HG02759 (cell line): ENCODE measurements around the gene WWC2.
"Not testable (repeated sequence)": the region's sequence is repeated elsewhere in the genome, so short reads cannot be mapped to it uniquely, and the experiment has no call there.

Experiments
- ATAC-seq: cut with Tn5 transposase; IDR thresholded peaks from one replicate; pipeline ENCODE4 v1.9.1; 2021; ENCODE audit warnings: mild to moderate bottlenecking, moderate library complexity; ENCODE audit not compliant: unreplicated experiment

The WWC2 gene

DNA sequence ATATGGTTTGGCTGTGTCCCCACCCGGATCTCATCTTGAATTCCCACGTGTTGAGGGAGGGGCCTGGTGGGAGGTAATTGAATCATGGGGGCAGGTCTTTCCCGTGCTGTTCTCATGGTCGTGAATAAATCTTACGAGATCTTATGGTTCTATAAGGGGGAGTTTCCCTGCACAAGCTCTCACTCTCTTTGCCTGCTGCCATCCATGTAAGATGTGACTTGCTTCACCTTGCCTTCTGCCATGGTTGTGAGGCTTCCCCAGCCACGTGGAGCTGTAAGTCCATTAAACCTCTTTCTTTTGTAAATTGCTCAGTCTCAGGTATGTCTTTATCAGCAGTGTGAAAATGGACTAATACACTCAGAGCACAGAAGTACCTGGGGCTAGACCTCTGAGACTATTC, 227.3 kb downstream of the WWC2 start:
- not testable (repeated sequence) for ATAC-seq

GRCh38 chr4:183326853-183327252, 227.8 kb downstream of the WWC2 start:
- ATAC-seq, result peak; percentile 53

DNA sequence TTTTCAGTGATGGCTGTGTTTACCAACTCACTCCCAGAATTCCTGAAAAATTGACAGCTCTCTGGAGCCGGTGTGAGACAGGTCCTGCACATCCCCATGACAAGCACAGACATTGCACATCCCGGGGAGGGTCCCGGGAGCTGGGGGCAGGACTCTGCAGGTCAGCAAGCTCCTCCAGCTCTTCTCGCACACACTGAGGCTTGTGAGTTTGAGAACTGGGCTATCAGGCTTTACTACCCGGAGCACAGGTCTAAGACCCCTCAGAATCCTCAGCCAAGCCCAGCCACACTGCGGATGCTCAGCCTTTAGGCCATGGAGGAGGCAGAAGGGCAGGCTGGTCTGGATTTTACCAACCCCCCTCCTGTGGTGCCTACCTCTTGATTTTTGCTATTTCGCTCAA, 228.8 kb downstream of the WWC2 start:
- ATAC-seq, result no peak

DNA sequence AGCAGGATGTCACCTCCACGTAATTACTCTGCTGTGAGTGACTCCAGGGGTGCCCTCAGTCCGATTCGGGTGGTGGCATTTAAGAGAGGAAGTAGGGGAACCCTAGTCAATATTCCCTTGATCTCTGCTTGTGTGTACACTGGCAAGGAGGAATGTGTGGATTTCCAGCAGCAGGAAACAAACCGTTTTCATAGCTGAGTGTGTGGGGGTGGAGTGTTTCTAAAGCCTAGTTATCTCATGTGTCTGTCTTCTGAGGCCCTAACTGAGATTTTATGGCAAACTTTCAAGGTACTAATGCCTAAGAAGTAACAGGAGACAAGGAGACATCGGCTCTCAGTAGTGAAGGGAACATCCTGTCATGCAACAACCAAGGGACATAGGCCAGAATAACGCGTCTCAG, 229.8 kb downstream of the WWC2 start:
- ATAC-seq, result no peak

DNA sequence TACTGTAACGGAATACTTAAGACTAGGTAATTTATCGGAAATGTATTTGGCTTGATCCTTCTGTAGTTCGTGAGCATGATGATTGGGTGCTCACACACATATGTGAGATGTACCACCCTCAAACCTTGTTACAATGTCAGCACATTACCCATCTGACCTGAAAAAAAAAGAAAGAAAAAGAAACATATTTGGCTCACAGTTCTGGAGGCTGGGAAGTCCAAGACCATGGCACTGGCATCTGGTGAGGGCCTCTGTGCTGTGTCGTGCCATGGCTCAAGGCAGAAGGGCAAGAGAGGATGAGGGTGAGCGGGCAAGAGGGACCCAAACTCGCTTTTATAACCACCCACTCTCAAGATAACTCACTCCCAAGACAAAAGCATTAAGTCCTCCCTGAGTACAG, 230.2 kb downstream of the WWC2 start:
- ATAC-seq, result no peak

DNA sequence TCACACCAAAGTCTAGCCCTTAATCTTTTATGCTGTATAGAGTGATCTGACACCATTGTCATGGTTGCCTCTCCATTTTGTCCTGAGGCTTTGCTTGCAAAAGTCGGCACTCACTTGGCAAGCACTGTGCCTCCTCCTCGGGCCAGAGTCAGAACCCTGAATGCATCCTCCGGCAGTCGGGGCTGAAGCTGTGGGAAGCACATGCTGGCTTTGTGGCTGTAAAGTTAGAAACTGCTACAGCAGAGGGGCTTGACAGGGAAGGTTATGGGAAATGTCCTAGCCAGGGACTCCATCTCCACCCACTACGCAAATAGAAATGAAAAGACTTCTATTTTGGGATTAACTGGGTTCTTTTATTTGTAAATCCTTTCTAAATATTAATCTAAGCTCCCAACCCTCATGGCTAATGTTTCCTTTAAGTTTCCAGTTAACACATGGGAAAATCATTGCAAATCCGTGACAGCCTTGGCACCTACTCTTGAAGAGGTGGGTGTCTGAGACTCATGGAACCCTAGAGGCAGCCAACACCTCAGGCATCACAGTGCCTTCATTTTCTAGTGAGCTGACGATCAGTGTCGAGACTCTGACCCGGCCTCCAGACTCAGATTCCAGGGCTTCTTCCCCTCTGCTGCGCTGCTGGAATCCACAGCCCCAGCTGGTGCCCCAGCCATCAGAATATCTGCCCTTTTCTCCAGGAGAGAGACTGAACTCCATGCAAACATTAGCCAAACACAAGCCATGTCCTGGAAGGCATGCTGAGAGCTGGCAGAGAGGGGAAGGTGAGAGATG, 231.1 kb downstream of the WWC2 start:
- ATAC-seq, result no peak

GRCh38 chr4:183330841-183331240, 231.8 kb downstream of the WWC2 start:
- no peak for ATAC-seq

GRCh38 chr4:183332447-183332846, 233.4 kb downstream of the WWC2 start:
- no peak for ATAC-seq

DNA sequence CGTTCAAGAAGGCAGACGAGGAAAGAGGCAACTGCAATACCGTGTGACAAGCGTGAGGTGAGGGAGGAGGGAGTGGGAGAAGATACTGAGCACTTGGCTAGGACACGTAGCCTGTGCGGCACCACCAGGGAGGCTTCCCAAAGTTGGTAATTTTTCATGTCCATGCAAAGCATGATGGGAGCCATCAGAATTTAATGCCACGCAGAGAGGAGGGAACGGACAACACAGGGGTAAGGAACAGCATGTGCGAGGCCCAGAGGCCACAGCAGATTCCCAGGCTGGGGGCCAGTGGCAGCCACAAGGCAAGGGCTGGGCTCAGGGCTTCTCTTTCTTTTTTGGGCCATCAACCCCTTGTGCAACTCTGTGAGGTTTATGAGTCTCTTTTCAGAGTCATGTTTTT, 234.1 kb downstream of the WWC2 start:
- no peak for ATAC-seq

DNA sequence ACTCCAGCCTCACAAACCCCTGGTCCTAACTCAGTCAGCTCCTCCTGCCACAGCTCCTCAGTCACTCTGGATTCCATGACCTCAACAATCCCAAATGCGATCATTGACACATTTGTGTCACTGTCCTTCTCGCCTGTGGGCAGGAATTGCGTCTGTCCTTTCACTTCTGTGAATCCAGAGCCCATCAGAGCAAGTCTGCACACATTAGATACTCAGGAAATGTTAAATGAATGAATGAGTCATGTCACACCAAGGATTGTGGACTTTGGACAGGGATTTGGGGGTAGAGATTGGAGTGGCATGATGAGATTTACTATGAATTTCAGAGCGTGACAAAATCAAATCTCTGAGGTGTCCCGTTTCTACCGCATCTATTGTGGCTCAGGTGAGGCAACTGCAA, 234.9 kb downstream of the WWC2 start:
- ATAC-seq, result no peak

GRCh38 chr4:183335369-183335940, 236.4 kb downstream of the WWC2 start:
- ATAC-seq, result no peak

DNA sequence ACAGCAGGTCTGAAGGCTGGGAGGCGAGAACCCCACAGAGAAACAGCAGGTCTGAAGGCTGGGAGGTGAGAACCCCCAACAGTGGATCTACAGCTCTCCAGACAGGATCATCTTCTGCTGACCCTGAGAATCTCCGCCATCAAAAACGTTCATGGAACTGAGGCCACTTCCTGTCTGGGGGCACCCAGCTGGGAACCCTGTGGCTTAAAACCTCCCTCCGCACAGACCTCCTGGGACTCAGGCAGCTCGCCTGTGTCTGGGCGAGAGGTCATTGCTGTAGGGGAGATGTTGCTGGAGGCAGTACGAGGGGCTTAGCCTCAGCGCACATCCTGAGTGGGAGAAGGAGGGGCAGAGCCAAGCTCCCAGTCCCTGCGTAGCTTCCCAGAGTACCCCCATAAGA, 238.3 kb downstream of the WWC2 start:
- no peak for ATAC-seq

GRCh38 chr4:183337833-183338232, 238.8 kb downstream of the WWC2 start:
- ATAC-seq, result no peak

- peak; percentile 54 for ATAC-seq
Measured at GRCh38 chr4:183342541-183343533, 243.8 kb downstream of the WWC2 start.

DNA sequence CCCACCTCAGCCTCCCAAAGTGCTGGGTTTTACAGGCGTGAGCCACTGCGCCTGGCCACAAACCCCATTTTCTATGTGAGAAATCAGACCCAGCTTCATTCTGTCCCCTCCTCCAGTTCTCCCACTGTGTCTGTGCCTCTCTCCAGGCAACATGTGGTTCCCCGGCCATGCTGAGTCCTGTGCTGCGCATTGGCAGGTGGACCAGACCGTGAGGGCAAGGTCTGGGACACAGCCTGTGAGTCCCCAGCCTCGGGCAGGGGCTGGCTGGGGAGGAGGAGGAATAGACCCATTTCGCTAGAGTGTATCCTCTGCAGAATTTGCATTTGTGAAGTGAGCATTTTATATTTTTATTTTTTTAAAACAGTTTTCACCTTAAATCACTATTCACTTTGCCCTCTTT, 244.7 kb downstream of the WWC2 start:
- no peak for ATAC-seq

- ATAC-seq, result no peak
Measured at GRCh38 chr4:183344523-183345255, 245.6 kb downstream of the WWC2 start.

GRCh38 chr4:183345261-183345660, 246.2 kb downstream of the WWC2 start:
- ATAC-seq, result no peak

DNA sequence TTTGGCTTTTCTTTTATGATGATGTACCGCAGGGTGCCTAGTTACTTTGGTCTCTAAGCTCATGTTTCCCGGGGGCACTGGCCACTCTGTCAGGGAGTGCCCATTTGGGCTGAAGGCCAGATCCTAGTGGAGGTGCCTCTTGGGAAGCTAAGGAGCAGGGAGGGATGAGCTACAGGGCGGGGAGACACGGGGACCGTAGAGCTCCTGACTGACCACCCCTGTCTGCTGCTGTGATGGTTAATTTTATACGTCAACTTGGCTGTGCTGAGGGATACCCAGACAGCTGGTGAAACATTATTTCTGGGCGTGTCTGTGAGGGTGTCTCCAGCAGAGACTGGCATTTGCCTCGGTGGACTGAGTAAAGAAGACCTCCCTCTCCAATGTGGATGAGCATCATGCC, 248.1 kb downstream of the WWC2 start:
- ATAC-seq, result no peak

GRCh38 chr4:183347566-183347965, 248.5 kb downstream of the WWC2 start:
- no peak for ATAC-seq

- no peak for ATAC-seq
Measured at GRCh38 chr4:183348136-183348535, 249.1 kb downstream of the WWC2 start.
